ENCODE measurements around the gene IKZF1.

The IKZF1 gene

DNA sequence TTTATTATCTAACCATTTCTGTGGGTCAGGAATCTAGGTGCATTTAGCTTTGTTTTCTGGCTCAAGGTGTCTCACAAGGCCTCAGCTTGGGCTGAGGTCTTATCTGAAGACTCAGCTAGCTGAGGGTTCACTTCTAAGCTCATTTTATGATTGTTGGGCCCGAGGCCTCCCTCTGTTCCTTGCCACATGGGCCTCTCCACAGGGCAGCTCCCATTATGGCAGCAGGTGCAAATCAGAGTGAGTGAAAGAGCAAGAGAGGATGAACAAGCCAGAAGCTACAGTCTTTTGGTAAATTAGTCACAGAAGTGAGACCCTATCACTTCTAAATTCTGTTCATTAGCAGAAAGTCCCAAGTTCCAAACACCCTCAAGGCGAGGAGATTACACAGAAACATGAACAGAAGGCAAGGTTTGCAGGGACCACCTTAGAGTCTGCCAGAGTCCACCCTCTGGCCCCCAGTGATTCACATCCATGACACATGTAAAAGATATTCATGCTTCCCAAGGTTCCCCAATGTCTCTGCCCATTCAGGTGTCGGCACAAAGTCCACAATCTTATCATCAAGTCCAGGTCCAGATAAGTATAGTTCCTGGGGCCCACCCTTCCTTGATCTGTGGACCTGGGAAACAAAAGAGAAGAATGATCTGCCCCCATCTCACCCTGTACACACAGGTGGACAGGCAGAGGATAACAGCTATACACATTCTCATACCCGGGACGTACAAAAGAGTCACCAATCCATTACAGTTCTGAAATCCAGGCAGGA is 121.9 kb downstream of the IKZF1 start:
- TF ChIP-seq, protein P1, sequence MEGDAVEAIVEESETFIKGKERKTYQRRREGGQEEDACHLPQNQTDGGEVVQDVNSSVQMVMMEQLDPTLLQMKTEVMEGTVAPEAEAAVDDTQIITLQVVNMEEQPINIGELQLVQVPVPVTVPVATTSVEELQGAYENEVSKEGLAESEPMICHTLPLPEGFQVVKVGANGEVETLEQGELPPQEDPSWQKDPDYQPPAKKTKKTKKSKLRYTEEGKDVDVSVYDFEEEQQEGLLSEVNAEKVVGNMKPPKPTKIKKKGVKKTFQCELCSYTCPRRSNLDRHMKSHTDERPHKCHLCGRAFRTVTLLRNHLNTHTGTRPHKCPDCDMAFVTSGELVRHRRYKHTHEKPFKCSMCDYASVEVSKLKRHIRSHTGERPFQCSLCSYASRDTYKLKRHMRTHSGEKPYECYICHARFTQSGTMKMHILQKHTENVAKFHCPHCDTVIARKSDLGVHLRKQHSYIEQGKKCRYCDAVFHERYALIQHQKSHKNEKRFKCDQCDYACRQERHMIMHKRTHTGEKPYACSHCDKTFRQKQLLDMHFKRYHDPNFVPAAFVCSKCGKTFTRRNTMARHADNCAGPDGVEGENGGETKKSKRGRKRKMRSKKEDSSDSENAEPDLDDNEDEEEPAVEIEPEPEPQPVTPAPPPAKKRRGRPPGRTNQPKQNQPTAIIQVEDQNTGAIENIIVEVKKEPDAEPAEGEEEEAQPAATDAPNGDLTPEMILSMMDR (conservative IDR thresholded peaks at IDR 0.05; ENCODE audit: low read depth, low read length): no peak
- no peak overlapping the region for H3K4me3 ChIP-seq (ENCODE audit: low read depth, low read length)
- DNase-seq (ENCODE audit: low read depth): no peak

DNA sequence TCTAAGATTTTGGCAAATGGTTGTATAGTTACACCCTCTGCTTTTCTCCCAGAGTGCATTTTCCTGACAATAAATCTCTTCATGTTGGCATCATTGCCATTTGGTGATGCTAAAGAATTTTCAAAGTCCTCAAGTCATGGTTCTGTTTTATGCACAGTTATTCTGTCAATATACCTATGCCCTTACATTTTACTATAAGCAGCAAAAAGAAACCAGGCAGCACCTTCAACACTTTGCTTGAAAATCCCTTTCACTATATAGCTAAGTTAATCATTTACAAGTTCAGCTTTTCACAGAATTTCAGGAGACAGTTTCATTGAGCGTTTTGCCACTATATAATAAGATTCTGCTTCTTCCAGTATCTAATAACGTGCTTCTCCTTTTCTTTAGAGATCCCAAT is 123.0 kb downstream of the IKZF1 start:
- no peak for DNase-seq (ENCODE audit: low read depth)
- TF ChIP-seq, protein P1 (conservative IDR thresholded peaks at IDR 0.05; ENCODE audit: low read depth, low read length): no peak
- H3K4me3 ChIP-seq (ENCODE audit: low read depth, low read length): no peak overlapping the region

DNA sequence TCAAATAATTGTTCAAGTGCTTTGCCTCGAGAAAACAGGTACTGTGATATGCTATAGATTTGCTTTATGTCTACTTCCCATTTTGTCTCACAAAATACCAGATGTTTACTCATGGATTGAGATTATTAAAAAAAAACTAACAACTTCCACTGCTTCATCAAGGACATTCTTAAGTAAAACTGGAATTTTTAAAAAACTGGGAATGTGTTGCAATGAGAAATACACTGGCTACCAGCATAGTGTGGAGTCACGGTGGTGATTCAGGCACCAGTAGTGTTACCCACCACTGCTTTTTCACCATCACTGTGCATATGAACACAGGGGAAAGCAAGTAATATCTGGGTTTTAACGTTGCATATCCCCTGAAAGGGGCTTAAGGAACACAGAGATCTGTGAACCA is 124.4 kb downstream of the IKZF1 start:
- TF ChIP-seq, protein P1 (conservative IDR thresholded peaks at IDR 0.05; ENCODE audit: low read depth, low read length): no peak
- H3K4me3 ChIP-seq (ENCODE audit: low read depth, low read length): no peak overlapping the region
- no peak for DNase-seq (ENCODE audit: low read depth)

DNA sequence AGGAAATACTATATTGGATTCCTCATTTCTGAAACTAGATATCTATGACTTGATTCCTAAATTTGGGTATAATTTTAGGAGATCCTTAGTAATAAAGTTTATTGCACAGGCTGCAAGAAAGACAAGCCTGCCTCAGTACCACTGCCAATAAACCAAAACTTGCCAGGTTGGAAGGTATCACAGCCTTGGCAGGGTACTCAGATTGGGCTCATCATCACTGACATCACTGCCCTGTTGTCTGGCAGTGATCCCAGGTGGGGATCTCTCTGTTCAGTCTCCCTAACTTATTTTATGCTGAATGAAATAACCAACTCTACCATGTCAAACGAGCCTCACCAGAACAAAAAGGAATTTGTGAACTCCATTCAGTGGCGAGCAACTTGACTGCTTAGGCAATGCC is 126.8 kb downstream of the IKZF1 start:
- TF ChIP-seq, protein P1 (conservative IDR thresholded peaks at IDR 0.05; ENCODE audit: low read depth, low read length): no peak
- no peak for DNase-seq (ENCODE audit: low read depth)
- H3K4me3 ChIP-seq (ENCODE audit: low read depth, low read length): no peak overlapping the region

DNA sequence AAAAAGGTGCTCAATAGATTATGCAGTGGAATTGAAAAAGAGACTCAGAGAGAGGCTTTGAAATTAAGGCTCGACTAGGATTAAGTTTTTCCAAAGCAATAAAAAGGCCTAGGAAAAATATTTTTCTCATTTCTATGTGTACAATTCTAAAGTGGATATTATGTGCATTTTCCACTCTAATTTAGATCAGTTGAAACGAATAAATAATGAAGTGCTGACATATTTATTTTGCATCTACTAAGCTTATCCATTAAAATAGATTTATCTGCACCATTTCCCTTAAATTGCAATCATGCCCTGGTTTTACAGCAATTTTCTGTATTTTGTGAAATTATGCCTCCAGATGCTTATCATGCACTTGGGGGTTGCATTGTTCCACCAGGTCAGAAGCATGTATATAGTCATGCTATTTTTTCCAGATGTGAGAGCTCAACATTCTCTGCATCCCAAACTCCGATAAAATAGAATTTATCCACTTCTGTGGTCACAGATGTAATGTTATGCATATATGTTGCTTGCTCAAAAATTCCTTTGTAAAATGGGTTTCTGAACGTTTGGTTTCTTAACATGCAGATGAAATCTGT is 127.3 kb downstream of the IKZF1 start:
- no peak for DNase-seq (ENCODE audit: low read depth)
- no peak overlapping the region for H3K4me3 ChIP-seq (ENCODE audit: low read depth, low read length)
- TF ChIP-seq, protein P1 (conservative IDR thresholded peaks at IDR 0.05; ENCODE audit: low read depth, low read length): no peak

DNA sequence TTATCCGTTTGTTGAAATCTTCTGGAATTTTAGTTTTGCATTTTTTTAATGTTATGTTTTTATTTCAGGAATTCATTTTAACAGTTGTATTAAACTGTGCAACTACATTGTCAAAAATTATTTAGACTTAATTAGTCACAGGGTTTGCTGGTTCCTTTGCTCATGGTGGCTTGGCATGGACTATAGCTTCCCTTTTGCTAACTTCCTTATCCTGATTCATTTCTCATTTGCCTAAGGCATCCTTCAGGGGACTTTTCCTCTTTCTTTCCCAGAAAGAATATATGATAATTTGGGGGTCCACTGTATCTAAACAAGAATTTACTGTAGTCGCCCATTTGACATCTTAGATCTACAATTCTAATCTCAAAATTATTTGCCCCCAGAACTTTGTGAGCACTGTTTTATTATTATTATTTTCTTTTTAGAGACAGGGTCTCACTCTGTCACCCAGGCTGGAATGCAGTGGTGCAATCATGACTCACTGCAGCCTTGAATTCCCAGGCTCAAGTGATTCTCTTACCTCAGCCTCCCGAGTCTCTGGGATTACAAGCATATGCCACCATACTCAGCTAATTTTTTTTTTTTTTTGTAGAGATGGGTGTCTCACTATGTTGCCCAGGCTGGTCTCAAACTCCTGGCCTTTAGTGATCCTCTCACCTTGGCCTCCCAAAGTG is 131.8 kb downstream of the IKZF1 start:
- TF ChIP-seq, protein P1 (conservative IDR thresholded peaks at IDR 0.05; ENCODE audit: low read depth, low read length): no peak
- DNase-seq (ENCODE audit: low read depth): peak; percentile 80
- no peak overlapping the region for H3K4me3 ChIP-seq (ENCODE audit: low read depth, low read length)

All from choroid plexus epithelial cell (primary cell).